Hepatocyte (in vitro differentiated cells): ENCODE results near the gene VPS52. TPM values are rescaled to one million over a fixed set of nuclear protein-coding genes. Genes with fewer than 3 reads are reported as not detected.

Experiments
- DNase-seq: peaks from one replicate; pipeline ENCODE4 v3.0.0-alpha.2; 2016; ENCODE audit warnings: low spot score
- H2AFZ ChIP-seq: fragments of 200-600 bp; sonication (generic); 2 replicates; pipeline ENCODE4 v1.6.0; 2016; ENCODE audit warnings: antibody characterized with exemption, mild to moderate bottlenecking
- H3K27ac ChIP-seq: fragments of 200-600 bp; sonication (generic); 2 replicates; pipeline ENCODE4 v1.5.1; 2016; ENCODE audit warnings: mild to moderate bottlenecking
- H3K27me3 ChIP-seq: fragments of 200-600 bp; sonication (generic); 2 replicates; pipeline ENCODE4 v1.6.1; 2016
- H3K36me3 ChIP-seq: fragments of 200-600 bp; sonication (generic); replicated peaks from 2 replicates; pipeline ENCODE4 v1.5.1; 2016; ENCODE audit warnings: low read depth; ENCODE audit not compliant: insufficient read depth
- H3K4me1 ChIP-seq: fragments of 200-600 bp; sonication (generic); 2 replicates; pipeline ENCODE4 v1.5.1; 2016; ENCODE audit warnings: mild to moderate bottlenecking, moderate library complexity; ENCODE audit not compliant: insufficient read depth
- H3K4me2 ChIP-seq: fragments of 200-600 bp; sonication (generic); 2 replicates; pipeline ENCODE4 v1.6.0; 2016
- H3K4me3 ChIP-seq: fragments of 200-600 bp; sonication (generic); 2 replicates; pipeline ENCODE4 v1.5.1; 2016; ENCODE audit warnings: mild to moderate bottlenecking
- H3K79me2 ChIP-seq: fragments of 200-600 bp; sonication (generic); 2 replicates; pipeline ENCODE4 v1.6.0; 2017; ENCODE audit warnings: mild to moderate bottlenecking
- H3K9me2 ChIP-seq: fragments of 200-600 bp; sonication (generic); replicated peaks from 2 replicates; pipeline ENCODE4 v1.6.0; 2017; ENCODE audit warnings: mild to moderate bottlenecking; ENCODE audit not compliant: insufficient read depth
- H3K9me3 ChIP-seq: fragments of 200-600 bp; sonication (generic); 2 replicates; pipeline ENCODE4 v1.5.1; 2016; ENCODE audit warnings: low read depth, mild to moderate bottlenecking
- H4K20me1 ChIP-seq: fragments of 200-600 bp; sonication (generic); 2 replicates; pipeline ENCODE4 v1.6.0; 2016; ENCODE audit warnings: mild to moderate bottlenecking; ENCODE audit not compliant: insufficient read depth, poor library complexity, severe bottlenecking
- CTCF ChIP-seq: fragments of 200-600 bp; sonication (generic); IDR thresholded peaks from 2 replicates; pipeline ENCODE4 v1.5.1; 2016; ENCODE audit warnings: antibody characterized with exemption, mild to moderate bottlenecking; ENCODE audit not compliant: poor library complexity
- EZH2 ChIP-seq: fragments of 200-600 bp; sonication (generic); IDR thresholded peaks from 2 replicates; pipeline ENCODE4 v1.6.1; 2016; ENCODE audit warnings: antibody characterized with exemption, mild to moderate bottlenecking, borderline replicate concordance
- EZH2phosphoT487 ChIP-seq: fragments of 200-600 bp; sonication (generic); IDR thresholded peaks from one replicate; pipeline ENCODE4 v1.6.1; 2018; ENCODE audit warnings: antibody characterized with exemption, mild to moderate bottlenecking, low read depth, moderate library complexity; ENCODE audit not compliant: unreplicated experiment, severe bottlenecking
- WGBS: methylation state at CpG from one replicate; pipeline ENCODE4 v1.1.6; 2016; ENCODE audit warnings: low lambda C conversion rate; ENCODE audit errors: missing lambda C conversion rate; 5-methylcytosine and 5-hydroxymethylcytosine counted together
- polyA plus RNA-seq: library from polyadenylated mRNA; unstranded; fragments of >200 nt; fragmentation: Nextera tagmentation; extraction: Ambion mirVana; gene quantifications from 2 replicates; pipeline ENCODE4 v1.2.1, GENCODE V29; 2016
- total RNA-seq: library from RNA; depleted of rRNA; stranded (reverse); fragments of >200 nt; gene quantifications from 2 replicates; pipeline ENCODE4 v1.2.3, GENCODE V29; 2014

VPS52 gene
- total and polyA plus RNA-seq, 2 experiments from 2014 or later, result 42.5 to 43.2 TPM

- H3K9me3 ChIP-seq, result no peaks in the 10 kb centered on the region
- no peaks in the 10 kb centered on the region for H4K20me1 ChIP-seq
- peak overlapping the region; percentile 95 for H3K4me2 ChIP-seq
- peak overlapping the region; percentile 47 for H3K4me3 ChIP-seq
- H3K27me3 ChIP-seq, result peaks cover 5% of the 10 kb centered on the region
- H3K36me3 ChIP-seq, result no peaks in the 10 kb centered on the region
- 6% methylated on average over 6 of the region's 6 CpGs for WGBS
- TF ChIP-seq EZH2, result no peak
- TF ChIP-seq CTCF, result no peak
- no peak for TF ChIP-seq EZH2phosphoT487
- peaks cover 4% of the 10 kb centered on the region for H3K79me2 ChIP-seq
- no peaks in the 10 kb centered on the region for H3K9me2 ChIP-seq
- DNase-seq, result no peak
- peak overlapping the region; percentile 10 for H2AFZ ChIP-seq
- peaks cover 18% of the 10 kb centered on the region for H3K4me1 ChIP-seq
- peak overlapping the region; percentile 8 for H3K27ac ChIP-seq
Observed at GRCh38 chr6:33212857-33213165, 58.9 kb downstream of the VPS52 start.

- H3K36me3 ChIP-seq, result no peaks in the 10 kb centered on the region
- peak overlapping the region; percentile 95 for H3K4me2 ChIP-seq
- WGBS, result 88% methylated on average over 12 of the region's 18 CpGs
Observed at GRCh38 chr6:33211666-33212422, 59.8 kb downstream of the VPS52 start.

GRCh38 chr6:33211136-33211535, 60.5 kb downstream of the VPS52 start:
- peaks cover 5% of the 10 kb centered on the region for H3K27me3 ChIP-seq
- H3K36me3 ChIP-seq, result no peaks in the 10 kb centered on the region
- H3K4me1 ChIP-seq, result peaks cover 27% of the 10 kb centered on the region
- no peak overlapping the region for H3K4me3 ChIP-seq
- H3K9me3 ChIP-seq, result no peaks in the 10 kb centered on the region
- 90% methylated on average over 6 of the region's 17 CpGs for whole genome bisulfite sequencing
- no peak overlapping the region for H3K4me2 ChIP-seq
- no peak for TF ChIP-seq EZH2
- TF ChIP-seq CTCF, result no peak
- no peak for TF ChIP-seq EZH2phosphoT487
- H4K20me1 ChIP-seq, result no peaks in the 10 kb centered on the region
- H2AFZ ChIP-seq, result no peak overlapping the region
- DNase-seq, result no peak
- H3K9me2 ChIP-seq, result no peaks in the 10 kb centered on the region
- peaks cover 15% of the 10 kb centered on the region for H3K79me2 ChIP-seq
- no peak overlapping the region for H3K27ac ChIP-seq

More at GRCh38 chr6:33211666-33212422, 59.8 kb downstream of the VPS52 start:
- Histone ChIP-seq H3K4me3 (no peak overlapping the region), H3K79me2 (peaks cover 10% of the 10 kb centered on the region), H3K9me3 (no peaks in the 10 kb centered on the region), H3K27ac (no peak overlapping the region), H3K4me1 (peaks cover 23% of the 10 kb centered on the region), H2AFZ (no peak overlapping the region), H4K20me1 (no peaks in the 10 kb centered on the region), H3K27me3 (peaks cover 5% of the 10 kb centered on the region), H3K9me2 (no peaks in the 10 kb centered on the region)
- no peak for DNase-seq
- no peak for TF ChIP-seq EZH2phosphoT487
- TF ChIP-seq EZH2, result no peak
- no peak for TF ChIP-seq CTCF

- Histone ChIP-seq H4K20me1 (no peaks in the 10 kb centered on the region), H3K4me3 (no peak overlapping the region), H3K27ac (no peak overlapping the region), H2AFZ (no peak overlapping the region), H3K27me3 (peaks cover 5% of the 10 kb centered on the region), H3K9me2 (no peaks in the 10 kb centered on the region), H3K79me2 (peaks cover 17% of the 10 kb centered on the region), H3K4me1 (peaks cover 32% of the 10 kb centered on the region), H3K4me2 (no peak overlapping the region), H3K36me3 (no peaks in the 10 kb centered on the region), H3K9me3 (no peaks in the 10 kb centered on the region)
- TF ChIP-seq EZH2, result no peak
- no peak for TF ChIP-seq CTCF
- no peak for TF ChIP-seq EZH2phosphoT487
- DNase-seq, result no peak
- 99% methylated on average over 10 of the region's 10 CpGs for WGBS
Observed at GRCh38 chr6:33209856-33210255, 61.8 kb downstream of the VPS52 start.
